IPS DF 6.9 (cell line): ENCODE data around the gene MED10.

Experiments used
- DNase-seq: peaks from one replicate; pipeline ENCODE4 v3.0.0-alpha.2; 2013; ENCODE audit warnings: low read depth, low spot score
- H3K27ac ChIP-seq: one replicate; pipeline ENCODE4 v1.5.1; 2013; ENCODE audit warnings: low read length, control low read depth
- H3K27me3 ChIP-seq: 2 replicates; pipeline ENCODE4 v1.6.1; 2013; ENCODE audit warnings: mild to moderate bottlenecking, low read length; ENCODE audit not compliant: control insufficient read depth, insufficient read depth
- H3K36me3 ChIP-seq: 2 replicates; pipeline ENCODE4 v1.6.1; 2013; ENCODE audit warnings: low read length; ENCODE audit not compliant: control insufficient read depth, insufficient read depth
- H3K4me1 ChIP-seq: 2 replicates; pipeline ENCODE4 v1.6.1; 2013; ENCODE audit warnings: low read length; ENCODE audit not compliant: control insufficient read depth, insufficient read depth
- H3K4me3 ChIP-seq: 2 replicates; pipeline ENCODE4 v1.5.1; 2013; ENCODE audit warnings: mild to moderate bottlenecking, low read length
- H3K9me3 ChIP-seq: 2 replicates; pipeline ENCODE4 v1.6.1; 2013; ENCODE audit warnings: low read length, inconsistent platforms; ENCODE audit not compliant: control insufficient read depth, insufficient read depth
- WGBS: extraction: QIAGEN DNeasy Blood & Tissue Kit; methylation state at CpG from one replicate; pipeline ENCODE4 v1.1.7; 2013; ENCODE audit warnings: mixed read lengths, missing lambda C conversion rate; ENCODE audit not compliant: insufficient read length, insufficient coverage; 5-methylcytosine and 5-hydroxymethylcytosine counted together

Gene MED10

GRCh38 chr5:6398570-6399230 is 20.4 kb upstream of the MED10 start:
- H3K36me3 ChIP-seq: no peaks in the 10 kb centered on the region
- no peak overlapping the region for H3K4me3 ChIP-seq
- no peaks in the 10 kb centered on the region for H3K4me1 ChIP-seq
- H3K9me3 ChIP-seq: no peaks in the 10 kb centered on the region
- DNase-seq: no peak
- no peak overlapping the region for H3K27ac ChIP-seq
- no peaks in the 10 kb centered on the region for H3K27me3 ChIP-seq
- WGBS: no CpG with 5 or more reads among the region's 14 CpGs

GRCh38 chr5:6397536-6398269 is 19.4 kb upstream of the MED10 start:
- no CpG with 5 or more reads among the region's 15 CpGs for WGBS
- Histone ChIP-seq H3K4me1 (no peaks in the 10 kb centered on the region), H3K27me3 (no peaks in the 10 kb centered on the region), H3K4me3 (no peak overlapping the region), H3K9me3 (no peaks in the 10 kb centered on the region), H3K27ac (no peak overlapping the region), H3K36me3 (no peaks in the 10 kb centered on the region)
- DNase-seq: no peak

GRCh38 chr5:6396836-6397535 is 18.6 kb upstream of the MED10 start:
- no CpG with 5 or more reads among the region's 11 CpGs for WGBS
- Histone ChIP-seq H3K4me1 (no peaks in the 10 kb centered on the region), H3K4me3 (no peak overlapping the region), H3K27ac (no peak overlapping the region), H3K36me3 (no peaks in the 10 kb centered on the region), H3K9me3 (no peaks in the 10 kb centered on the region), H3K27me3 (no peaks in the 10 kb centered on the region)
- no peak for DNase-seq

- no peaks in the 10 kb centered on the region for H3K4me1 ChIP-seq
- no peak overlapping the region for H3K4me3 ChIP-seq
- H3K9me3 ChIP-seq: no peaks in the 10 kb centered on the region
- WGBS: no CpG with 5 or more reads among the region's 8 CpGs
- no peaks in the 10 kb centered on the region for H3K36me3 ChIP-seq
- H3K27ac ChIP-seq: no peak overlapping the region
- H3K27me3 ChIP-seq: no peaks in the 10 kb centered on the region
- DNase-seq: no peak
Observed at GRCh38 chr5:6396043-6396442, 17.7 kb upstream of the MED10 start.

GRCh38 chr5:6395621-6396020 is 17.3 kb upstream of the MED10 start:
- DNase-seq: no peak
- Histone ChIP-seq H3K27me3 (no peaks in the 10 kb centered on the region), H3K36me3 (no peaks in the 10 kb centered on the region), H3K9me3 (no peaks in the 10 kb centered on the region), H3K4me3 (no peak overlapping the region), H3K4me1 (no peaks in the 10 kb centered on the region), H3K27ac (no peak overlapping the region)
- WGBS: no CpG with 5 or more reads among the region's 3 CpGs

GRCh38 chr5:6395102-6395445 is 16.7 kb upstream of the MED10 start:
- no peak for DNase-seq
- no CpG with 5 or more reads among the region's 7 CpGs for WGBS
- Histone ChIP-seq H3K27ac (no peak overlapping the region), H3K36me3 (no peaks in the 10 kb centered on the region), H3K4me1 (no peaks in the 10 kb centered on the region), H3K27me3 (no peaks in the 10 kb centered on the region), H3K9me3 (no peaks in the 10 kb centered on the region), H3K4me3 (no peak overlapping the region)

- Histone ChIP-seq H3K4me1 (no peaks in the 10 kb centered on the region), H3K4me3 (no peak overlapping the region), H3K36me3 (no peaks in the 10 kb centered on the region), H3K27me3 (no peaks in the 10 kb centered on the region), H3K9me3 (no peaks in the 10 kb centered on the region), H3K27ac (no peak overlapping the region)
- DNase-seq: no peak
- no CpG with 5 or more reads among the region's 12 CpGs for WGBS
Observed at GRCh38 chr5:6394429-6395101, 16.2 kb upstream of the MED10 start.

GRCh38 chr5:6393596-6394194 is 15.3 kb upstream of the MED10 start:
- Histone ChIP-seq H3K4me3 (no peak overlapping the region), H3K36me3 (no peaks in the 10 kb centered on the region), H3K27ac (no peak overlapping the region), H3K27me3 (no peaks in the 10 kb centered on the region), H3K9me3 (no peaks in the 10 kb centered on the region), H3K4me1 (no peaks in the 10 kb centered on the region)
- DNase-seq: no peak
- WGBS: no CpG with 5 or more reads among the region's 2 CpGs

- DNase-seq: no peak
- no peaks in the 10 kb centered on the region for H3K4me1 ChIP-seq
- no peak overlapping the region for H3K27ac ChIP-seq
- WGBS: no CpG with 5 or more reads among the region's 2 CpGs
- H3K27me3 ChIP-seq: no peaks in the 10 kb centered on the region
- H3K36me3 ChIP-seq: no peaks in the 10 kb centered on the region
- no peaks in the 10 kb centered on the region for H3K9me3 ChIP-seq
- no peak overlapping the region for H3K4me3 ChIP-seq
Observed at GRCh38 chr5:6392561-6392960, 14.2 kb upstream of the MED10 start.

- no peak for DNase-seq
- Histone ChIP-seq H3K27ac (no peak overlapping the region), H3K27me3 (no peaks in the 10 kb centered on the region), H3K4me1 (no peaks in the 10 kb centered on the region), H3K4me3 (no peak overlapping the region), H3K9me3 (no peaks in the 10 kb centered on the region), H3K36me3 (no peaks in the 10 kb centered on the region)
- no CpG with 5 or more reads among the region's 4 CpGs for WGBS
Observed at GRCh38 chr5:6391151-6391550, 12.8 kb upstream of the MED10 start.
